Ectodermal cell (in vitro differentiated cells): Measurements from ENCODE around the gene ZBTB34. TPM values are rescaled to one million over a fixed set of nuclear protein-coding genes. Genes with fewer than 3 reads are reported as not detected.
A peak's percentile ranks its signal among the peaks of the same experiment; 100 is the strongest.
"Not testable (repeated sequence)": the region's sequence is repeated elsewhere in the genome, so short reads cannot be mapped to it uniquely, and the experiment has no call there.

Source experiments
- H3K27ac ChIP-seq: 2 replicates; pipeline ENCODE4 v1.7.0; 2013; ENCODE audit warnings: mild to moderate bottlenecking, low read depth, low read length; ENCODE audit not compliant: insufficient read depth, poor library complexity, severe bottlenecking
- H3K27me3 ChIP-seq: 2 replicates; pipeline ENCODE4 v1.7.0; 2013; ENCODE audit warnings: mild to moderate bottlenecking, low read length; ENCODE audit not compliant: insufficient read depth, control insufficient read depth, poor library complexity, severe bottlenecking
- H3K36me3 ChIP-seq: one replicate; pipeline ENCODE4 v1.7.0; 2013; ENCODE audit warnings: low read length; ENCODE audit not compliant: control insufficient read depth, insufficient read depth
- H3K4me1 ChIP-seq: one replicate; pipeline ENCODE4 v1.7.0; 2013; ENCODE audit warnings: low read length; ENCODE audit not compliant: control insufficient read depth, insufficient read depth
- H3K4me3 ChIP-seq: 2 replicates; pipeline ENCODE4 v1.7.0; 2013; ENCODE audit warnings: low read depth, low read length, control low read depth; ENCODE audit not compliant: insufficient read depth
- H3K9me3 ChIP-seq: 2 replicates; pipeline ENCODE4 v1.7.0; 2013; ENCODE audit warnings: mild to moderate bottlenecking, low read length, moderate library complexity; ENCODE audit not compliant: control insufficient read depth
- WGBS, 2 experiments: methylation state at CpG; one replicate each; pipeline ENCODE4 v1.1.7; 2013; ENCODE audit warnings: missing lambda C conversion rate in 2 of 2; 5-methylcytosine and 5-hydroxymethylcytosine counted together
- polyA plus RNA-seq, 4 experiments: library from polyadenylated mRNA; stranded (reverse); fragments of 50-300 nt; gene quantifications; one replicate each; pipeline ENCODE4 v1.2.3, GENCODE V29; 2013

ZBTB34 gene
- polyA plus RNA-seq (2013, experiment 1 of 4), result 16.3 TPM
- 18.6 TPM for polyA plus RNA-seq (2013, experiment 2 of 4)
- polyA plus RNA-seq (2013, experiment 3 of 4), result 12.0 TPM
- polyA plus RNA-seq (2013, experiment 4 of 4), result 12.5 TPM

GRCh38 chr9:126860077-126860756, at the start of gene ZBTB34:
TSS of gene ZBTB34 (plus strand) at chr9:126860639. CDS start at chr9:126879400, 18,761 bp downstream.
- peaks cover 15% of the 10 kb centered on the region for H3K4me1 ChIP-seq
- H3K36me3 ChIP-seq, result peaks cover 8% of the 10 kb centered on the region
- no peak within 1 kb of the TSS for H3K27ac ChIP-seq
- peaks cover 12% of the 10 kb centered on the region for H3K27me3 ChIP-seq
- 0 to 1% methylated on average over 67 of the region's 67 CpGs for WGBS, 2 experiments
- H3K4me3 ChIP-seq, result peak within 1 kb of the TSS; percentile 60
- H3K9me3 ChIP-seq, result no peaks in the 10 kb centered on the region

GRCh38 chr9:126813072-126813471, 47.4 kb upstream of the ZBTB34 start:
- no peak overlapping the region for H3K4me3 ChIP-seq
- H3K36me3 ChIP-seq, result peaks cover 18% of the 10 kb centered on the region
- no peak overlapping the region for H3K27ac ChIP-seq
- H3K4me1 ChIP-seq, result no peaks in the 10 kb centered on the region
- WGBS, 2 experiments, result 94 to 95% methylated on average over 11 of the region's 11 CpGs
- no peaks in the 10 kb centered on the region for H3K27me3 ChIP-seq
- peaks cover 2% of the 10 kb centered on the region for H3K9me3 ChIP-seq

GRCh38 chr9:126814091-126814490, 46.3 kb upstream of the ZBTB34 start:
- peaks cover 21% of the 10 kb centered on the region for H3K36me3 ChIP-seq
- H3K9me3 ChIP-seq, result peaks cover 2% of the 10 kb centered on the region
- no peaks in the 10 kb centered on the region for H3K4me1 ChIP-seq

GRCh38 chr9:126817615-126818014, 42.8 kb upstream of the ZBTB34 start:
- not testable (repeated sequence) for H3K9me3 ChIP-seq, H3K27me3 ChIP-seq, H3K4me3 ChIP-seq, H3K27ac ChIP-seq, H3K4me1 ChIP-seq
- WGBS, 2 experiments, result 91 to 97% methylated on average over 5 to 6 of the region's 7 CpGs
- H3K36me3 ChIP-seq, result peaks cover 32% of the 10 kb centered on the region

More at GRCh38 chr9:126814091-126814490, 46.3 kb upstream of the ZBTB34 start:
- H3K27me3 ChIP-seq, result no peaks in the 10 kb centered on the region
- H3K4me3 ChIP-seq, result no peak overlapping the region
- H3K27ac ChIP-seq, result no peak overlapping the region

GRCh38 chr9:126818482-126818881, 42.0 kb upstream of the ZBTB34 start:
- H3K27ac ChIP-seq, result no peak overlapping the region
- no peaks in the 10 kb centered on the region for H3K4me1 ChIP-seq
- 96% methylated on average over 5 of the region's 5 CpGs for WGBS, 2 experiments
- H3K9me3 ChIP-seq, result peaks cover 2% of the 10 kb centered on the region
- H3K27me3 ChIP-seq, result no peaks in the 10 kb centered on the region
- no peak overlapping the region for H3K4me3 ChIP-seq
- H3K36me3 ChIP-seq, result peaks cover 23% of the 10 kb centered on the region

GRCh38 chr9:126819482-126819881, 41.0 kb upstream of the ZBTB34 start:
- no peaks in the 10 kb centered on the region for H3K27me3 ChIP-seq
- no peak overlapping the region for H3K4me3 ChIP-seq
- no peak overlapping the region for H3K27ac ChIP-seq
- WGBS, 2 experiments, result 100% methylated on average over 1 of the region's 1 CpG; no CpG with 5 or more reads in 1 of the 2 experiments
- H3K4me1 ChIP-seq, result no peaks in the 10 kb centered on the region
- peaks cover 2% of the 10 kb centered on the region for H3K9me3 ChIP-seq
- peaks cover 21% of the 10 kb centered on the region for H3K36me3 ChIP-seq

- no peaks in the 10 kb centered on the region for H3K4me1 ChIP-seq
- H3K36me3 ChIP-seq, result peaks cover 15% of the 10 kb centered on the region
- H3K9me3 ChIP-seq, result no peaks in the 10 kb centered on the region
- H3K27me3 ChIP-seq, result no peaks in the 10 kb centered on the region
- no peak overlapping the region for H3K27ac ChIP-seq
- 91 to 95% methylated on average over 2 of the region's 2 CpGs for WGBS, 2 experiments
- H3K4me3 ChIP-seq, result no peak overlapping the region
These were observed 38.2 kb upstream of the ZBTB34 start for GRCh38 chr9:126822278-126822677.

GRCh38 chr9:126822873-126823272, 37.6 kb upstream of the ZBTB34 start:
- no peaks in the 10 kb centered on the region for H3K27me3 ChIP-seq
- no peaks in the 10 kb centered on the region for H3K9me3 ChIP-seq
- WGBS, 2 experiments, result 100% methylated on average over 1 of the region's 1 CpG
- H3K4me1 ChIP-seq, result no peaks in the 10 kb centered on the region
- peaks cover 15% of the 10 kb centered on the region for H3K36me3 ChIP-seq
- no peak overlapping the region for H3K4me3 ChIP-seq
- H3K27ac ChIP-seq, result no peak overlapping the region

- H3K9me3 ChIP-seq, H3K4me1 ChIP-seq, H3K27ac ChIP-seq, H3K27me3 ChIP-seq, H3K4me3 ChIP-seq: not testable (repeated sequence)
- 90 to 95% methylated on average over 7 of the region's 7 CpGs for WGBS, 2 experiments
- peaks cover 11% of the 10 kb centered on the region for H3K36me3 ChIP-seq
These were observed 36.4 kb upstream of the ZBTB34 start for GRCh38 chr9:126824052-126824451.

- H3K4me3 ChIP-seq, result no peak overlapping the region
- no peaks in the 10 kb centered on the region for H3K27me3 ChIP-seq
- no peak overlapping the region for H3K27ac ChIP-seq
- no peaks in the 10 kb centered on the region for H3K9me3 ChIP-seq
- H3K4me1 ChIP-seq, result no peaks in the 10 kb centered on the region
- 97% methylated on average over 7 of the region's 7 CpGs for WGBS, 2 experiments
- peaks cover 2% of the 10 kb centered on the region for H3K36me3 ChIP-seq
These were observed 33.2 kb upstream of the ZBTB34 start for GRCh38 chr9:126827227-126827626.
